HL-60 (cell line): Measurements from ENCODE around the gene SH3BP2.

Source experiments
- DNase-seq, 2 experiments: peaks; one replicate each; pipeline ENCODE4 v3.0.0-alpha.2; 2010 to 2020; ENCODE audit warnings: low read depth in 1 of 2, low spot score in 1 of 2
- H3K27ac ChIP-seq: fragments of 250-450 bp; sonication (Bioruptor Pico); replicated peaks from 2 replicates; pipeline ENCODE4 v1.5.1; 2020; ENCODE audit warnings: mild to moderate bottlenecking, moderate library complexity
- H3K27me3 ChIP-seq: fragments of 250-450 bp; sonication (Bioruptor Pico); 2 replicates; pipeline ENCODE4 v1.5.1; 2021; ENCODE audit warnings: mild to moderate bottlenecking, moderate library complexity; ENCODE audit not compliant: insufficient read depth, poor library complexity, severe bottlenecking
- H3K4me3 ChIP-seq: replicated peaks from 2 replicates; pipeline ENCODE4 v1.5.1; 2011; ENCODE audit warnings: mild to moderate bottlenecking, control low read depth, low read length; ENCODE audit not compliant: insufficient read depth
- GABPA ChIP-seq: IDR thresholded peaks from 2 replicates; pipeline ENCODE4 v1.6.1; 2012; ENCODE audit warnings: low read depth
- POLR2AphosphoS5 ChIP-seq: IDR thresholded peaks from 2 replicates; pipeline ENCODE4 v1.6.1; 2012; ENCODE audit warnings: low read depth
- REST ChIP-seq: IDR thresholded peaks from 2 replicates; pipeline ENCODE4 v1.6.1; 2012; ENCODE audit warnings: low read depth; ENCODE audit not compliant: insufficient replicate concordance
- SPI1 ChIP-seq: IDR thresholded peaks from 2 replicates; pipeline ENCODE4 v1.6.1; 2012; ENCODE audit warnings: low read depth, mild to moderate bottlenecking, borderline replicate concordance
- TF ChIP-seq, protein P1 (sequence below): IDR thresholded peaks from one replicate; pipeline ENCODE4 v1.5.1; 2011; ENCODE audit warnings: low read length, control low read depth, inconsistent platforms; ENCODE audit not compliant: insufficient read depth

SH3BP2 gene

DNA sequence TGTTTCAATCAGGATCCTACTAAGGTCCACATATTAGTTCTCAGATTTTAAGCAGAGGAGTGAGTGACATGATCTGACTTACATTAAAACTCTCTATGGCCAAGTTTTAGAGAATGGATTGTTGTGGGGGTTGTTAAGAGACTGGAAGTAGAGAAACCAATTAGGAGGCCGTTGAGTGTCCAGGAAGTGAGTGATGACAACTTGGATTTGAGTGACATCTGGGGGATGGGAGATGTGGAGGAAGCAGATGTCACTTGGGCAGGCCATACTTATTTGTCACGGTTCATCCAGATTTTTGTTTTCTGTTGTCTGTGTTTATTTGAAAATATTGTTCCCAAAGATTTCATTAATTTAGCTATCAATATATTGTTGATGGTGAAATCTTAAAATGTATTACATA is 79.0 kb downstream of the SH3BP2 start:
- Histone ChIP-seq H3K4me3 (no peak overlapping the region), H3K27me3 (no peaks in the 10 kb centered on the region), H3K27ac (peak overlapping the region; percentile 38)
- DNase-seq: peak in 1 of 2 experiments; percentile 50
- TF ChIP-seq SPI1 (no peak), REST (no peak), GABPA (no peak)
- TF ChIP-seq, protein P1, sequence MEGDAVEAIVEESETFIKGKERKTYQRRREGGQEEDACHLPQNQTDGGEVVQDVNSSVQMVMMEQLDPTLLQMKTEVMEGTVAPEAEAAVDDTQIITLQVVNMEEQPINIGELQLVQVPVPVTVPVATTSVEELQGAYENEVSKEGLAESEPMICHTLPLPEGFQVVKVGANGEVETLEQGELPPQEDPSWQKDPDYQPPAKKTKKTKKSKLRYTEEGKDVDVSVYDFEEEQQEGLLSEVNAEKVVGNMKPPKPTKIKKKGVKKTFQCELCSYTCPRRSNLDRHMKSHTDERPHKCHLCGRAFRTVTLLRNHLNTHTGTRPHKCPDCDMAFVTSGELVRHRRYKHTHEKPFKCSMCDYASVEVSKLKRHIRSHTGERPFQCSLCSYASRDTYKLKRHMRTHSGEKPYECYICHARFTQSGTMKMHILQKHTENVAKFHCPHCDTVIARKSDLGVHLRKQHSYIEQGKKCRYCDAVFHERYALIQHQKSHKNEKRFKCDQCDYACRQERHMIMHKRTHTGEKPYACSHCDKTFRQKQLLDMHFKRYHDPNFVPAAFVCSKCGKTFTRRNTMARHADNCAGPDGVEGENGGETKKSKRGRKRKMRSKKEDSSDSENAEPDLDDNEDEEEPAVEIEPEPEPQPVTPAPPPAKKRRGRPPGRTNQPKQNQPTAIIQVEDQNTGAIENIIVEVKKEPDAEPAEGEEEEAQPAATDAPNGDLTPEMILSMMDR: no peak

- H3K27ac ChIP-seq: no peak overlapping the region
Observed at GRCh38 chr4:2873329-2873728, 80.4 kb downstream of the SH3BP2 start.

GRCh38 chr4:2874861-2875260 is 82.0 kb downstream of the SH3BP2 start:
- Histone ChIP-seq H3K27me3 (no peaks in the 10 kb centered on the region), H3K4me3 (no peak overlapping the region), H3K27ac (no peak overlapping the region)
- TF ChIP-seq GABPA: no peak
- TF ChIP-seq REST: no peak
- TF ChIP-seq, protein P1: no peak
- TF ChIP-seq SPI1: no peak
- TF ChIP-seq POLR2AphosphoS5: no peak
- DNase-seq: no peak

More at GRCh38 chr4:2873329-2873728, 80.4 kb downstream of the SH3BP2 start:
- H3K4me3 ChIP-seq: no peak overlapping the region
- no peak for DNase-seq
- TF ChIP-seq REST: no peak
- no peak for TF ChIP-seq SPI1
- TF ChIP-seq, protein P1: no peak
- no peak for TF ChIP-seq GABPA
- no peak for TF ChIP-seq POLR2AphosphoS5
- H3K27me3 ChIP-seq: no peaks in the 10 kb centered on the region
